ENCODE measurements around the gene SLC7A9. TPM values are rescaled to one million over a fixed set of nuclear protein-coding genes. Genes with fewer than 3 reads are reported as not detected.
"Not testable (repeated sequence)": the region's sequence is repeated elsewhere in the genome, so short reads cannot be mapped to it uniquely, and the experiment has no call there.

Gene SLC7A9
- total RNA-seq, 1 donor from 2014 or later, result 0.78 TPM

DNA sequence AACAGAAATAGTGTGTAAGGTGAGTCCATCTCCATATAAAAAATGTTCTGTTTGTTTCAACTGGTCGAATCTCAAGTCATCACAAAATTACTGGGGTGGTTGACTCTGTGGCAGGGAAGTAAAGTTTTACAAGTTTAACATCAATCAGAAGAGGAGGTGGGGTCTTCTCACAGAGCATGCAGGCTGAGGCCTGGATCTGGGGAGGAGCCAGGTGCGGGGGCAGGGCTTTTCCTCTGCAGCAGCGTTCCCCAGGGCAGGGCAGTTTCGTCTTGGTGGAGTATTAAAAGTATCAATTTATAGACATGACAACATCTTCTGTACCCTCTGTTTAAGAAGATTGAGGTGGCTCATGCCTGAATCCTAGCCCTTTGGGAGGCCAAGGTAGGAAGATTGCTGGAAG, 68.8 kb downstream of the SLC7A9 start:
- no peaks in the 10 kb centered on the region for H3K9me3 Mint-ChIP-seq (ENCODE audit: unreplicated experiment)
- no peaks in the 10 kb centered on the region for H3K36me3 Mint-ChIP-seq (ENCODE audit: unreplicated experiment)
- H3K27me3 Mint-ChIP-seq (ENCODE audit: unreplicated experiment), result peaks cover 18% of the 10 kb centered on the region
- no peak overlapping the region for H3K4me3 Mint-ChIP-seq (ENCODE audit: unreplicated experiment)
- no peak overlapping the region for H3K27ac Mint-ChIP-seq (ENCODE audit: unreplicated experiment)
- H3K4me1 Mint-ChIP-seq (ENCODE audit: unreplicated experiment), result no peaks in the 10 kb centered on the region
- no peak for DNase-seq (ENCODE audit: extremely low spot score, unreplicated experiment)
- TF ChIP-seq, protein P1, sequence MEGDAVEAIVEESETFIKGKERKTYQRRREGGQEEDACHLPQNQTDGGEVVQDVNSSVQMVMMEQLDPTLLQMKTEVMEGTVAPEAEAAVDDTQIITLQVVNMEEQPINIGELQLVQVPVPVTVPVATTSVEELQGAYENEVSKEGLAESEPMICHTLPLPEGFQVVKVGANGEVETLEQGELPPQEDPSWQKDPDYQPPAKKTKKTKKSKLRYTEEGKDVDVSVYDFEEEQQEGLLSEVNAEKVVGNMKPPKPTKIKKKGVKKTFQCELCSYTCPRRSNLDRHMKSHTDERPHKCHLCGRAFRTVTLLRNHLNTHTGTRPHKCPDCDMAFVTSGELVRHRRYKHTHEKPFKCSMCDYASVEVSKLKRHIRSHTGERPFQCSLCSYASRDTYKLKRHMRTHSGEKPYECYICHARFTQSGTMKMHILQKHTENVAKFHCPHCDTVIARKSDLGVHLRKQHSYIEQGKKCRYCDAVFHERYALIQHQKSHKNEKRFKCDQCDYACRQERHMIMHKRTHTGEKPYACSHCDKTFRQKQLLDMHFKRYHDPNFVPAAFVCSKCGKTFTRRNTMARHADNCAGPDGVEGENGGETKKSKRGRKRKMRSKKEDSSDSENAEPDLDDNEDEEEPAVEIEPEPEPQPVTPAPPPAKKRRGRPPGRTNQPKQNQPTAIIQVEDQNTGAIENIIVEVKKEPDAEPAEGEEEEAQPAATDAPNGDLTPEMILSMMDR (IDR thresholded peaks at IDR 0.05), result no peak

DNA sequence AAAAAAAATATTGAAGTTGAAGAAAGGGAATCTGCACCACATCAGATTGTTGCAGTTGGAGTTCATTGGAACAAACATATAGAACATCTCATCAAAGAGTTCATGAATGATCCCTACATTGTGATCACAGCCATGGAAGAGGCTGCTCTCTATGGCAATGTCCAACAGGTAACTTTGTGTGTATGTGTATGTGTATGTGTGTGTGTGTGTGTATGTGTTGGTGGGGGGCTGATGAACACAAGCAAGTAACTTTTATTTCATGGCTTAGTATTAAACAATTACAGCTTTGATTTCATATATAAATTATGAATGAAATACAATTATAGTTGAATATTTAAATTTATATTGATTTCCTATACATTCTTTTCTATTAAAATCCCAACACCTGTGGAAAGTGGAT, 69.4 kb downstream of the SLC7A9 start:
- Mint-ChIP-seq H3K4me1 (ENCODE audit: unreplicated experiment) (no peaks in the 10 kb centered on the region), H3K4me3 (ENCODE audit: unreplicated experiment) (no peak overlapping the region), H3K27ac (ENCODE audit: unreplicated experiment) (no peak overlapping the region), H3K27me3 (ENCODE audit: unreplicated experiment) (peaks cover 18% of the 10 kb centered on the region), H3K36me3 (ENCODE audit: unreplicated experiment) (no peaks in the 10 kb centered on the region), H3K9me3 (ENCODE audit: unreplicated experiment) (no peaks in the 10 kb centered on the region)
- no peak for DNase-seq (ENCODE audit: extremely low spot score, unreplicated experiment)
- TF ChIP-seq, protein P1 (IDR thresholded peaks at IDR 0.05), result no peak

DNA sequence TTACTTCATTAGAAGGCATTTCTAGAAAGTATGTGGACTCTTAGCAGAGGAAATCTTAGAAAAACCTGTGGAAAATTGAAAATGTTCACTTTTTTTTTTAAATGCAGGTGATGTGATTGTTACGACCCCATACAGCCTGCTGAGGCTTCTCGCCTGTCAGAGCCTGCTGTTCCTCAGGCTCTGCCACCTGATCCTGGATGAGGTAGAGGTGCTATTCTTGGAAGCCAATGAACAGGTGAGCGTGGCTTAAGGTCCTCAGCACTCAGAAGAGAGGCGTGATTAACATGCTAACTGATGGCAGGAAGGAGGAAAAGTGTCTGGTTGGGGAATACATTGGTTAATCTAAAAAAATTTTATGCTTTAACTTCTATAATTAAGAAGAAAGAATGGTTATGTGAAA, 71.4 kb downstream of the SLC7A9 start:
- no peaks in the 10 kb centered on the region for H3K9me3 Mint-ChIP-seq (ENCODE audit: unreplicated experiment)
- H3K36me3 Mint-ChIP-seq (ENCODE audit: unreplicated experiment), result no peaks in the 10 kb centered on the region
- TF ChIP-seq, protein P1 (IDR thresholded peaks at IDR 0.05), result no peak
- H3K4me3 Mint-ChIP-seq (ENCODE audit: unreplicated experiment), result no peak overlapping the region
- H3K27ac Mint-ChIP-seq (ENCODE audit: unreplicated experiment), result no peak overlapping the region
- H3K4me1 Mint-ChIP-seq (ENCODE audit: unreplicated experiment), result no peaks in the 10 kb centered on the region
- DNase-seq (ENCODE audit: extremely low spot score, unreplicated experiment), result no peak
- peaks cover 13% of the 10 kb centered on the region for H3K27me3 Mint-ChIP-seq (ENCODE audit: unreplicated experiment)

DNA sequence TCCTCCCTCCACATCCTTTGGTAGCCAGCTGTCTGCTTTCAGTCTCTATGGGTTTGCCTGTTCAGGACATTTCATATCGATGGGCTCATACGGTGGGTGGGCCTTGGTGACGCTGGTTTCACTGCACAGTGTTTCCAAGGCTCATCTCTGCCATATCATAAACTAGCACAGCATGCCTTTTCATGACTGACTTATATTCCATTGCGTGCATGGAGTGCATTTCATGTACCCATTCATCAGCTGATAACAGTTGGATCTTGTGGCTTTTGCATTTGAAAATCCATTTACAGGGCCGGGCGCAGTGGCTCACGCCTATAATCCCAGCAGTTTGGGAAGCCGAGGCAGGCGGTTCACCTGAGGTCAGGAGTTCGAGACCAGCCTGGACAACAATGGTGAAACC, 80.1 kb downstream of the SLC7A9 start:
- TF ChIP-seq, protein P1 (IDR thresholded peaks at IDR 0.05), result no peak
- H3K9me3 Mint-ChIP-seq (ENCODE audit: unreplicated experiment), result no peaks in the 10 kb centered on the region
- H3K4me1 Mint-ChIP-seq (ENCODE audit: unreplicated experiment), result no peaks in the 10 kb centered on the region
- no peak overlapping the region for H3K27ac Mint-ChIP-seq (ENCODE audit: unreplicated experiment)
- H3K4me3 Mint-ChIP-seq (ENCODE audit: unreplicated experiment), result no peak overlapping the region
- peaks cover 16% of the 10 kb centered on the region for H3K27me3 Mint-ChIP-seq (ENCODE audit: unreplicated experiment)
- no peaks in the 10 kb centered on the region for H3K36me3 Mint-ChIP-seq (ENCODE audit: unreplicated experiment)
- DNase-seq (ENCODE audit: extremely low spot score, unreplicated experiment), result no peak

DNA sequence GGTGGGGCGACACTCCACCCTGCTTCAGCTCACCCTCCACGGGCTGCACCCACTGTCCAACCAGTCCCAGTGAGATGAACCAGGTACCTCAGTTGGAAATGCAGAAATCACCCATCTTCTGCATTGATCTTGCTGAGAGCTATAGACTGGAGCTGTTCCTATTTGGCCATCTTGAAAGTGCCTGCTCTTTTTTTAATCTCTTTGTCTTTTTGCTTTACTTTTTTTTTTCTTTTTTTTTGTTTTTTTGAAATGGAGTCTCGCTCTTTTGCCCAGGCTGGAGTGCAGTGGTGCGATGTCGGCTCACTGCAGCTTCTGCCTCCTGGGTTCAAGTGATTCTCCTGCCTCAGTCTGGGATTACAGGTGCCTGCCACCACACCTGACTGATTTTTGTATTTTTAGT, 81.7 kb downstream of the SLC7A9 start:
- H3K27ac Mint-ChIP-seq (ENCODE audit: unreplicated experiment); H3K36me3 Mint-ChIP-seq (ENCODE audit: unreplicated experiment); H3K4me1 Mint-ChIP-seq (ENCODE audit: unreplicated experiment); H3K9me3 Mint-ChIP-seq (ENCODE audit: unreplicated experiment); H3K4me3 Mint-ChIP-seq (ENCODE audit: unreplicated experiment); DNase-seq (ENCODE audit: extremely low spot score, unreplicated experiment): not testable (repeated sequence)
- peaks cover 18% of the 10 kb centered on the region for H3K27me3 Mint-ChIP-seq (ENCODE audit: unreplicated experiment)

DNA sequence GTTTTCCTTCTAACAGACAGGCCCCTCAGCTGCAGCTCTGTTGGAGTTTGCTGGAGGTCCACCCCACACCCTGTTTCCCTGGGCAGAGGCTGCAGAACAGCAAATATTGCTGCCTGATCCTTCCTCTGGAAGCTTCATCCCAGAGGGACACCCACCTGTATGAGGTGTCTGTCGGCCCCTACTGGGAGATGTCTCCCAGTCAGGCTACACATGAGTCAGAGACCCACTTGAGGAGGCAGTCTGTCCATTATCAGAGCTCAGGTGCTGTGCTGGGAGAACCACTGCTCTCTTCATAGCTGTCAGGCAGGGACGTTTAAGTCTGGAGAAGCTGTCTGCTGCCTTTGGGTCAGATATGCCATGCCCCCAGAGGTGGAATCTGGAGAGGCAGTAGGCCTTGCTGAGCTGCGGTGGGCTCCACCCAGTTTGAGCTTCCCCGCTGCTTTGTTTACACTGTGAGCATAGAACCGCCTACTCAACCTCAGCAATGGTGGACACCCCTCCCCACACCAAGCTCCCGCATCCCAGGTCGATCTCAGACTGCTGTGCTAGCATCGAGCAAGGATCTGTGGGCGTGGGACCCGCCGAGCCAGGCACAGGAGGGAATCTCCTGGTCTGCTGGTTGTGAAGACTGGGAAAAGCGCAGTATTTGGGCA, 82.3 kb downstream of the SLC7A9 start:
- H3K27me3 Mint-ChIP-seq (ENCODE audit: unreplicated experiment), result peaks cover 17% of the 10 kb centered on the region
- H3K9me3 Mint-ChIP-seq (ENCODE audit: unreplicated experiment); H3K27ac Mint-ChIP-seq (ENCODE audit: unreplicated experiment); H3K36me3 Mint-ChIP-seq (ENCODE audit: unreplicated experiment); H3K4me3 Mint-ChIP-seq (ENCODE audit: unreplicated experiment); DNase-seq (ENCODE audit: extremely low spot score, unreplicated experiment); H3K4me1 Mint-ChIP-seq (ENCODE audit: unreplicated experiment): not testable (repeated sequence)

DNA sequence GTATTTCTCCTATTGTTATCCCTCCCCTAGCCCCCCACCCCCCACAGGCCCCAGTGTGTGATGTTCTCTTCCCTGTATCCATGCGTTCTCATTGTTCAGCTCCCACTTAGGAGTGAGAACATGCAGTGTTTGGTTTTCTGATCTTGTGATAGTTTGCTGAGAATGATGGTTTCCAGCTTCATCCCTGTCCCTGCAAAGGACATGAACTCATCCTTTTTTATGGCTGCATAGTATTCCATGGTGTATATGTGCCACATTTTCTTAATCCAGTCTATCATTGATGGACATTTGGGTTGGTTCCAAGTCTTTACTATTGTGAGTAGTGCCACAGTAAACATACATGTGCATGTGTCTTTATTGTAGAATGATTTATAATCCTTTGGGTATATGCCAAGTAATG, 87.5 kb downstream of the SLC7A9 start:
- DNase-seq (ENCODE audit: extremely low spot score, unreplicated experiment); H3K27ac Mint-ChIP-seq (ENCODE audit: unreplicated experiment); H3K4me3 Mint-ChIP-seq (ENCODE audit: unreplicated experiment); H3K9me3 Mint-ChIP-seq (ENCODE audit: unreplicated experiment); H3K4me1 Mint-ChIP-seq (ENCODE audit: unreplicated experiment); H3K36me3 Mint-ChIP-seq (ENCODE audit: unreplicated experiment): not testable (repeated sequence)
- peaks cover 16% of the 10 kb centered on the region for H3K27me3 Mint-ChIP-seq (ENCODE audit: unreplicated experiment)
